ENCODE data around the gene MARCHF3. TPM values are rescaled to one million over a fixed set of nuclear protein-coding genes. Genes with fewer than 3 reads are reported as not detected.

The MARCHF3 gene
- total and polyA plus RNA-seq, 2 donors (not counting 1 experiment from before 2014, with no cell fraction given): 8.6 to 11.6 TPM

DNA sequence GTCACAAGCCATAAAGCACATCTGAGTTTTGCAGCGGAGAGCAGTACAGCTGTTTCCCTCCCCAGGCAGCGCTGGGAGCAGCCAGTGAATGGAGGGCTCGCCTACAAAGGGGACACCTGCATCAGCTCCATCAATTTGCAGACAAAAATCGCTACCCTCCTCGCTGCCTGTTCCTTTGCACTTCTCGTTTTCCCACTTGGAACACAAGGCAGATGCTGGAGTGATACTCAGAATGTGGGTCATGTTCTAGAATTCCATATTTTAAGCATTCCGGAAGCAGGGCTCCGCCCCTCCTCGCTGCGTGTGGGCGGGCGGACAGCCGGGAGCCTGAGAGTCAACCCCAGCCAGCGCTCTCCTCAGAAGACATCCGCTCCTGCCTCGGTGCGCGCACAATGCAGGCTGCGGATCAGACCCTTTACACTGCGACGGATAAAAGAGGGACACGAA lies 161.3 kb downstream of the MARCHF3 start:
- no peaks in the 10 kb centered on the region for H3K36me3 ChIP-seq (ENCODE audit: control insufficient read depth, insufficient read depth, low read length)
- H3K4me2 ChIP-seq (ENCODE audit: extremely low read depth, insufficient read depth, low read length): peak overlapping the region; percentile 91
- peak in 1 of 2 donors; percentile 49 for DNase-seq (ENCODE audit: low read depth in 2 of 2)
- H3K27me3 ChIP-seq (ENCODE audit: control insufficient read depth, insufficient read depth, low read length): no peaks in the 10 kb centered on the region
- H3K79me2 ChIP-seq (ENCODE audit: control insufficient read depth, insufficient read depth, low read length): no peaks in the 10 kb centered on the region
- H3K27ac ChIP-seq (ENCODE audit: insufficient read depth, low read length): no peak overlapping the region
- H4K20me1 ChIP-seq (ENCODE audit: control insufficient read depth, extremely low read depth, insufficient read depth, low read length): no peaks in the 10 kb centered on the region
- peak overlapping the region in 2 of 4 experiments; percentile 21 to 40 for H3K4me3 ChIP-seq (replicated peaks in 1 of 4; ENCODE audit: control extremely low read depth in 1 of 4, insufficient read depth in 1 of 4, low read depth in 3 of 4, low read length in 4 of 4)
- no peaks in the 10 kb centered on the region for H3K9me3 ChIP-seq (ENCODE audit: control insufficient read depth, insufficient read depth, low read depth, low read length)
- TF ChIP-seq, protein P1, sequence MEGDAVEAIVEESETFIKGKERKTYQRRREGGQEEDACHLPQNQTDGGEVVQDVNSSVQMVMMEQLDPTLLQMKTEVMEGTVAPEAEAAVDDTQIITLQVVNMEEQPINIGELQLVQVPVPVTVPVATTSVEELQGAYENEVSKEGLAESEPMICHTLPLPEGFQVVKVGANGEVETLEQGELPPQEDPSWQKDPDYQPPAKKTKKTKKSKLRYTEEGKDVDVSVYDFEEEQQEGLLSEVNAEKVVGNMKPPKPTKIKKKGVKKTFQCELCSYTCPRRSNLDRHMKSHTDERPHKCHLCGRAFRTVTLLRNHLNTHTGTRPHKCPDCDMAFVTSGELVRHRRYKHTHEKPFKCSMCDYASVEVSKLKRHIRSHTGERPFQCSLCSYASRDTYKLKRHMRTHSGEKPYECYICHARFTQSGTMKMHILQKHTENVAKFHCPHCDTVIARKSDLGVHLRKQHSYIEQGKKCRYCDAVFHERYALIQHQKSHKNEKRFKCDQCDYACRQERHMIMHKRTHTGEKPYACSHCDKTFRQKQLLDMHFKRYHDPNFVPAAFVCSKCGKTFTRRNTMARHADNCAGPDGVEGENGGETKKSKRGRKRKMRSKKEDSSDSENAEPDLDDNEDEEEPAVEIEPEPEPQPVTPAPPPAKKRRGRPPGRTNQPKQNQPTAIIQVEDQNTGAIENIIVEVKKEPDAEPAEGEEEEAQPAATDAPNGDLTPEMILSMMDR (conservative IDR thresholded peaks at IDR 0.05 in 1 of 2, IDR thresholded peaks at IDR 0.05 in 1 of 2; ENCODE audit: low read depth in 1 of 2, low read length in 2 of 2): no peak
- no peak for TF ChIP-seq EZH2 (IDR thresholded peaks at IDR 0.05; ENCODE audit: low read length, missing control alignments)
- H3K4me1 ChIP-seq (ENCODE audit: control insufficient read depth, extremely low read depth, insufficient read depth, low read length): no peaks in the 10 kb centered on the region
- H2AFZ ChIP-seq (ENCODE audit: low read length): peak overlapping the region; percentile 68
- H3K9ac ChIP-seq (ENCODE audit: insufficient read depth, low read length): no peak overlapping the region

DNA sequence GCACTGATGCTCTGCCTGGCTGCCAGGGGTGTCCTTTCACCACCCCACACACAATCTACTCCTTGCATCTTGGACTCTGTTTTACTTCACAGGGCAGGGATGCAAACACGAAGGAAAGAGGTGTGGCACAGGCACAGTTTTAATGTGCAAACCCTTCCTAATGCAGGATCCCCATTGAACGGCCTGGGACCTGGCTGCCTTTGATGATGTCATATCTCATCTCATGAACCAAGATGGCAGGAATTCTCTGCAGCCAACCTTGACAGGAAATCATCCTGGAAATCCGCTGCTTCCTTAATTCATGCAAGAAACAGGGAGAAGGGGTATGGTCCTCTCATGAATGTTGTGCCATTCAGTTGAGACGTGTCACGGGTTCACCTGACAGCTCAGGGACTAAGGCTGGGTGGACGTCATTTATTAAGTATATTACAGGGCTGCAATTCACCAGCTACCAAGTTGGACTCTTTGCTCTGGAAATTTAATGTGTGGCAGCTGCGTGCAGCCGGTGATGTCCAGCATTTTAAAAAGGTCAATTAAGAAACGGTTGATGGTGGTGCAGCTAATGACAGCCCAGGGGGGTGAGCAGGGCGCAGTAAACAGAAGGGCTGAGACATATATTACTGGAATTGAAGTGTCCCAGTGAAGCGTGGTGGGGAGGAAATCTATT lies 161.9 kb downstream of the MARCHF3 start:
- H3K27me3 ChIP-seq (ENCODE audit: control insufficient read depth, insufficient read depth, low read length): no peaks in the 10 kb centered on the region
- no peaks in the 10 kb centered on the region for H4K20me1 ChIP-seq (ENCODE audit: control insufficient read depth, extremely low read depth, insufficient read depth, low read length)
- no peaks in the 10 kb centered on the region for H3K36me3 ChIP-seq (ENCODE audit: control insufficient read depth, insufficient read depth, low read length)
- H3K27ac ChIP-seq (ENCODE audit: insufficient read depth, low read length): no peak overlapping the region
- no peaks in the 10 kb centered on the region for H3K4me1 ChIP-seq (ENCODE audit: control insufficient read depth, extremely low read depth, insufficient read depth, low read length)
- peak overlapping the region in 1 of 4 experiments; percentile 21 for H3K4me3 ChIP-seq (replicated peaks in 1 of 4; ENCODE audit: control extremely low read depth in 1 of 4, insufficient read depth in 1 of 4, low read depth in 3 of 4, low read length in 4 of 4)
- H3K9me3 ChIP-seq (ENCODE audit: control insufficient read depth, insufficient read depth, low read depth, low read length): no peaks in the 10 kb centered on the region
- TF ChIP-seq EZH2 (IDR thresholded peaks at IDR 0.05; ENCODE audit: low read length, missing control alignments): no peak
- TF ChIP-seq, protein P1 (conservative IDR thresholded peaks at IDR 0.05 in 1 of 2, IDR thresholded peaks at IDR 0.05 in 1 of 2; ENCODE audit: low read depth in 1 of 2, low read length in 2 of 2): no peak
- no peak overlapping the region for H3K9ac ChIP-seq (ENCODE audit: insufficient read depth, low read length)
- no peak for DNase-seq (ENCODE audit: low read depth in 2 of 2)
- H2AFZ ChIP-seq (ENCODE audit: low read length): no peak overlapping the region
- peak overlapping the region; percentile 91 for H3K4me2 ChIP-seq (ENCODE audit: extremely low read depth, insufficient read depth, low read length)
- no peaks in the 10 kb centered on the region for H3K79me2 ChIP-seq (ENCODE audit: control insufficient read depth, insufficient read depth, low read length)

DNA sequence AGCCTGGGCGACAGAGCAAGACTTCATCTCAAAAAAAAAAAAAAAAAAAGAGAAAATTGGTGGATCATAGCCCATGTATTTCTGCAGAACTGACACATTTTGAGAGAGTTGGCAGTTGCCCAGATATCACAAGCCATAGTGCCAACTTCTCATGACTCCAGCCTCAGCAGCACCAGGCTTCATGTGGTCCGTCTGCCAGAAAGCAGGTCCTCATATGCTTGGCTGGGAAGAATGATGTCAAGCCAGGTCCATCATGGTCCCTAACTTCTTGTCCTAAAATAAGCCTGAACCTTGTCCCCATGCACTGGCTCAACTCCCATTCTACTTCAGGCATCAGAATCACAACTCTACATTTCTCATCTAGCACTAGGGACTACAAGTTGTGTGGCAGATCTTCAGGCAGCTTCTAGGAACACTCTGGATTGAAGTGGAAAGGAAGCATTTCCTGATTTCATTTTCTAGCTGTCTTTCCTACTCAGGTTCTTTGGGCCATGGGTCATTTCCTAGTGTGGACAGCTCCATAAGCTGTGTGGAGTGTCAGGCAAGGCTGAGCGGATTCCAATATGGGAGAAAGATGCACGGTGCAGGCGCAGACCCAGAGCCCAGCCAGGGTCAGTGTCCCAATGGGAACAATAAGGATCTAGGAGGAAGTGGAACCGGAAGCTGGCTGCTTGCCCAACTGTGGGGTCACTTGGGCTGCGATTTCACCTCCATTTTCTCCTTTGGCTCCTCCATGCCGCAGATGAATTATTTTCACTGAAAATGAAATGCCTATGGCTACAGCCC lies 163.3 kb downstream of the MARCHF3 start:
- TF ChIP-seq, protein P1 (conservative IDR thresholded peaks at IDR 0.05 in 1 of 2, IDR thresholded peaks at IDR 0.05 in 1 of 2; ENCODE audit: low read depth in 1 of 2, low read length in 2 of 2): no peak
- no peak for TF ChIP-seq EZH2 (IDR thresholded peaks at IDR 0.05; ENCODE audit: low read length, missing control alignments)
- Histone ChIP-seq H3K79me2 (ENCODE audit: control insufficient read depth, insufficient read depth, low read length) (no peaks in the 10 kb centered on the region), H3K36me3 (ENCODE audit: control insufficient read depth, insufficient read depth, low read length) (no peaks in the 10 kb centered on the region), H3K27me3 (ENCODE audit: control insufficient read depth, insufficient read depth, low read length) (no peaks in the 10 kb centered on the region), H3K4me1 (ENCODE audit: control insufficient read depth, extremely low read depth, insufficient read depth, low read length) (no peaks in the 10 kb centered on the region), H3K9ac (ENCODE audit: insufficient read depth, low read length) (no peak overlapping the region), H3K9me3 (ENCODE audit: control insufficient read depth, insufficient read depth, low read depth, low read length) (no peaks in the 10 kb centered on the region), H3K4me2 (ENCODE audit: extremely low read depth, insufficient read depth, low read length) (no peak overlapping the region), H3K4me3 (replicated peaks in 1 of 4; ENCODE audit: control extremely low read depth in 1 of 4, insufficient read depth in 1 of 4, low read depth in 3 of 4, low read length in 4 of 4) (no peak overlapping the region), H3K27ac (ENCODE audit: insufficient read depth, low read length) (no peak overlapping the region), H4K20me1 (ENCODE audit: control insufficient read depth, extremely low read depth, insufficient read depth, low read length) (no peaks in the 10 kb centered on the region), H2AFZ (ENCODE audit: low read length) (no peak overlapping the region)
- DNase-seq (ENCODE audit: low read depth in 2 of 2): no peak

All from fibroblast of lung (primary cell).